Measurements from ENCODE around the gene ARHGAP10. TPM values are rescaled to one million over a fixed set of nuclear protein-coding genes. Genes with fewer than 3 reads are reported as not detected.

Gene ARHGAP10
- total RNA-seq, 3 donors from 2014 or later (not counting 1 experiment from before 2014, with no cell fraction given), result 13.9 to 28.7 (median 23.2) TPM

DNA sequence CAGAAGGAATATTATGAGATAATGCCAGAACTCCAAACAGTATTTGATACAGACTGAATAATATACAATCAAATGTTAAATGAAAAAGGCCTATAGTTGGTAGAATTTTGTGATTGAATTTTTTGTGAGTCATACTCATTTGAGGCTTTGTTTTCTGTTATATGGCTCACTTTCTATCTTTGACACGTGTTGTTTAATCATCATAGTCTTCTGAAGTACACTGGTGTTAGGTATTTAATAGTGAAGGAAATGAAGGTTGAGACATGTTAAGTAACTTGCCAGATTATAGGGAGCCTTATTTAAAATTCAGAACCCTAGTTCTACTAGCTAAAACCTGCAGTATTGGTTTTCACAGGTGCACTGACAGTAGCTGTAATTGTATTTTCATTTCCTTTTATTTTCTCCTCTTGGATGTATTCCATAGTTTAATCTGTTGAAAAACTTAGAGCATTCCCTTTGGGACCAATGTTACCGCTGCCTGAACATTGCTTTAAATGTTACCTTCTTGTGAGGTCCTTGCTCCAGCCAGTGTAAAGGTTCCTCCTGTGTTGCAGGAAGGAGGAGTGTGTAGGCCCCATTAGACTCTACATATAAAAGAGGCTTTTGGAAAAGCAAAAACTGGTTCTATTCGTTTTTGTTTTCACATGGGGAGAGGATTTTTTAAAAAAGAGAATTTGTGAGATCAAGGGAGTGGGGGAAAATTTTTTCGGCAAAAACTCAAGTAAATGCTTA is 224.1 kb downstream of the ARHGAP10 start:
- Histone ChIP-seq H3K4me3 (ENCODE audit: low read length) (no peak overlapping the region), H3K4me1 (ENCODE audit: control insufficient read depth, insufficient read depth, low read length) (no peaks in the 10 kb centered on the region), H3K9me3 (ENCODE audit: control insufficient read depth, insufficient read depth, low read length) (no peaks in the 10 kb centered on the region), H3K36me3 (ENCODE audit: control insufficient read depth, insufficient read depth, low read length) (peaks cover 4% of the 10 kb centered on the region), H3K27me3 (ENCODE audit: control insufficient read depth, insufficient read depth, low read length) (no peaks in the 10 kb centered on the region), H3K27ac (ENCODE audit: low read length) (no peak overlapping the region)
- Mint-ChIP-seq H3K27me3 (ENCODE audit: low read depth in 2 of 2) (no peaks in the 10 kb centered on the region), H3K4me3 (no peak overlapping the region), H3K4me1 (no peaks in the 10 kb centered on the region), H3K36me3 (peaks cover 10% of the 10 kb centered on the region), H3K27ac (no peak overlapping the region), H3K9me3 (no peaks in the 10 kb centered on the region)
- 86% methylated on average over 4 of the region's 4 CpGs for WGBS (ENCODE audit: insufficient coverage)
- DNase-seq (no peak), ATAC-seq (no peak)
- intact Hi-C loops (cut with micrococcal nuclease), result no loop called here
- TF ChIP-seq, protein P1, sequence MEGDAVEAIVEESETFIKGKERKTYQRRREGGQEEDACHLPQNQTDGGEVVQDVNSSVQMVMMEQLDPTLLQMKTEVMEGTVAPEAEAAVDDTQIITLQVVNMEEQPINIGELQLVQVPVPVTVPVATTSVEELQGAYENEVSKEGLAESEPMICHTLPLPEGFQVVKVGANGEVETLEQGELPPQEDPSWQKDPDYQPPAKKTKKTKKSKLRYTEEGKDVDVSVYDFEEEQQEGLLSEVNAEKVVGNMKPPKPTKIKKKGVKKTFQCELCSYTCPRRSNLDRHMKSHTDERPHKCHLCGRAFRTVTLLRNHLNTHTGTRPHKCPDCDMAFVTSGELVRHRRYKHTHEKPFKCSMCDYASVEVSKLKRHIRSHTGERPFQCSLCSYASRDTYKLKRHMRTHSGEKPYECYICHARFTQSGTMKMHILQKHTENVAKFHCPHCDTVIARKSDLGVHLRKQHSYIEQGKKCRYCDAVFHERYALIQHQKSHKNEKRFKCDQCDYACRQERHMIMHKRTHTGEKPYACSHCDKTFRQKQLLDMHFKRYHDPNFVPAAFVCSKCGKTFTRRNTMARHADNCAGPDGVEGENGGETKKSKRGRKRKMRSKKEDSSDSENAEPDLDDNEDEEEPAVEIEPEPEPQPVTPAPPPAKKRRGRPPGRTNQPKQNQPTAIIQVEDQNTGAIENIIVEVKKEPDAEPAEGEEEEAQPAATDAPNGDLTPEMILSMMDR (IDR thresholded peaks at IDR 0.05), result no peak

DNA sequence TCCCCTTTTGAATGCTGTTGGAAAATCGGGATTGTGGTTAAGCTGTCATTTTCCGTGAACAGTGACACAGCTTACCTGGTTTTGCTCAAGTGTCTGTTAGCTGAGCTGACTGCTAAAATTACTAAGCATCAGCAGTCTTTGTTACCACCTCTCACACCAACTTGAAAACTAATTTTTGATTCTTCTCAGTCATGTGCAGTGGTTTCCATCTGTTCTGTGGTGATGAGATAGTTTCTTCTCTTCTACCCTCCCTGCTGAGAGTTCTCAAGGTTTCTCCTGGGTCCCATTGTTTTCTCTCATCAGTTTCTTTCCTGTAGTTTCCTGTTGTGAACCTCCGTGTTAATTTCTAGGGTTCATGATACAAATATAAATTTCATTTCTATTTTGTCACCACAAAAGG is 225.6 kb downstream of the ARHGAP10 start:
- Mint-ChIP-seq H3K27ac (no peak overlapping the region), H3K9me3 (no peaks in the 10 kb centered on the region), H3K36me3 (peaks cover 10% of the 10 kb centered on the region), H3K4me3 (no peak overlapping the region), H3K27me3 (ENCODE audit: low read depth in 2 of 2) (no peaks in the 10 kb centered on the region), H3K4me1 (no peaks in the 10 kb centered on the region)
- no peak overlapping the region for H3K27ac ChIP-seq (ENCODE audit: low read length)
- no peaks in the 10 kb centered on the region for H3K4me1 ChIP-seq (ENCODE audit: control insufficient read depth, insufficient read depth, low read length)
- peaks cover 4% of the 10 kb centered on the region for H3K36me3 ChIP-seq (ENCODE audit: control insufficient read depth, insufficient read depth, low read length)
- ATAC-seq (no peak), DNase-seq (no peak)
- WGBS (ENCODE audit: insufficient coverage), result 90% methylated on average over 3 of the region's 3 CpGs
- TF ChIP-seq, protein P1 (IDR thresholded peaks at IDR 0.05), result no peak
- intact Hi-C loops (cut with micrococcal nuclease), result no loop called here
- no peak overlapping the region for H3K4me3 ChIP-seq (ENCODE audit: low read length)
- no peaks in the 10 kb centered on the region for H3K27me3 ChIP-seq (ENCODE audit: control insufficient read depth, insufficient read depth, low read length)
- H3K9me3 ChIP-seq (ENCODE audit: control insufficient read depth, insufficient read depth, low read length), result no peaks in the 10 kb centered on the region

DNA sequence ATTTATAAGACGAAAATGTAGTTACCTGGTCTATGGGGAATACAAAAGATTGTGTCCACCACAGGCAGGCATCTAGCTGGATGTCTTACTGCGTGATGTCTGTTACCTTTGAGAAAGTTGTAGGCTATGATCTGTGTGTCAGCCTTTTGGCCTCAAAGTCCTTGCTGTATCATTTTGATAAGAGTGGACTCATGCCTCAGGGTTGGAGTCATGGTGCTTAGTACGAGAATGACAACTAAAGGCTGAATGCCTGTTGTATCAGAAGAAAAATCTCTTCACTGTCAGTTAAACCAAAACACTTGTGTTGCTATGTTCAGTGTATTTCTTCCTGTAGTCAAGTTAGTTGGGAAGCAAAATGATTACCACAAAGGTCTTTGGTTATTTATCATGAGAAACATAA is 226.2 kb downstream of the ARHGAP10 start:
- Histone ChIP-seq H3K4me3 (ENCODE audit: low read length) (no peak overlapping the region), H3K27me3 (ENCODE audit: control insufficient read depth, insufficient read depth, low read length) (no peaks in the 10 kb centered on the region), H3K36me3 (ENCODE audit: control insufficient read depth, insufficient read depth, low read length) (peaks cover 4% of the 10 kb centered on the region), H3K9me3 (ENCODE audit: control insufficient read depth, insufficient read depth, low read length) (no peaks in the 10 kb centered on the region), H3K4me1 (ENCODE audit: control insufficient read depth, insufficient read depth, low read length) (no peaks in the 10 kb centered on the region), H3K27ac (ENCODE audit: low read length) (no peak overlapping the region)
- peaks cover 10% of the 10 kb centered on the region for H3K36me3 Mint-ChIP-seq
- TF ChIP-seq, protein P1 (IDR thresholded peaks at IDR 0.05), result no peak
- no peaks in the 10 kb centered on the region for H3K4me1 Mint-ChIP-seq
- DNase-seq (no peak), ATAC-seq (no peak)
- no peaks in the 10 kb centered on the region for H3K9me3 Mint-ChIP-seq
- 100% methylated on average over 3 of the region's 3 CpGs for WGBS (ENCODE audit: insufficient coverage)
- no peaks in the 10 kb centered on the region for H3K27me3 Mint-ChIP-seq (ENCODE audit: low read depth in 2 of 2)
- intact Hi-C loops (cut with micrococcal nuclease), result no loop called here
- no peak overlapping the region for H3K27ac Mint-ChIP-seq
- no peak overlapping the region for H3K4me3 Mint-ChIP-seq
